Fibroblast of mammary gland (primary cell): Measurements from ENCODE around the gene ACAD11.
A peak's percentile ranks its signal among the peaks of the same experiment; 100 is the strongest.
"Not testable (repeated sequence)": the region's sequence is repeated elsewhere in the genome, so short reads cannot be mapped to it uniquely, and the experiment has no call there.

ENCODE experiments used
- DNase-seq: peaks from one replicate; pipeline ENCODE4 v3.0.0-alpha.2; 2010; ENCODE audit warnings: low read depth
- H3K4me3 ChIP-seq: 2 replicates; pipeline ENCODE4 v1.5.1; 2011; ENCODE audit warnings: low read depth, mild to moderate bottlenecking, low read length, moderate library complexity; ENCODE audit not compliant: control insufficient read depth
- CTCF ChIP-seq: conservative IDR thresholded peaks from 2 replicates; pipeline ENCODE4 v1.5.1; 2011; ENCODE audit warnings: low read depth, low read length, inconsistent platforms; ENCODE audit not compliant: control insufficient read depth, insufficient read depth

Gene ACAD11

GRCh38 chr3:132606085-132606484 lies 53.5 kb downstream of the ACAD11 start:
- no peak for TF ChIP-seq CTCF
- peak; percentile 62 for DNase-seq
- H3K4me3 ChIP-seq: no peak overlapping the region

- TF ChIP-seq CTCF: no peak
- DNase-seq: no peak
- no peak overlapping the region for H3K4me3 ChIP-seq
These were observed 54.2 kb downstream of the ACAD11 start for GRCh38 chr3:132605374-132605792.

GRCh38 chr3:132600614-132601013 lies 59.0 kb downstream of the ACAD11 start:
- not testable (repeated sequence) for H3K4me3 ChIP-seq, DNase-seq

GRCh38 chr3:132598181-132598580 lies 61.4 kb downstream of the ACAD11 start:
- no peak for DNase-seq
- H3K4me3 ChIP-seq: no peak overlapping the region
- TF ChIP-seq CTCF: no peak

GRCh38 chr3:132597660-132598059 lies 61.9 kb downstream of the ACAD11 start:
- TF ChIP-seq CTCF: no peak
- no peak for DNase-seq
- H3K4me3 ChIP-seq: no peak overlapping the region

GRCh38 chr3:132596816-132597433 lies 62.7 kb downstream of the ACAD11 start, which contains the start of gene ACKR4:
ACKR4 (plus strand) TSS chr3:132597270; CDS start chr3:132600398, 3,128 bp downstream.
- DNase-seq: peak; percentile 17
- TF ChIP-seq CTCF: no peak
- H3K4me3 ChIP-seq: no peak within 1 kb of the TSS

- TF ChIP-seq CTCF: no peak
- H3K4me3 ChIP-seq: no peak overlapping the region
- DNase-seq: no peak
These were observed 63.3 kb downstream of the ACAD11 start for GRCh38 chr3:132596326-132596725.
